Smooth muscle cell (in vitro differentiated cells): Measurements from ENCODE around the gene NRP2. TPM values are rescaled to one million over a fixed set of nuclear protein-coding genes. Genes with fewer than 3 reads are reported as not detected.
A peak's percentile ranks its signal among the peaks of the same experiment; 100 is the strongest.

ENCODE experiments used
- DNase-seq: peaks from one replicate; lab custom pipeline; 2025; ENCODE audit not compliant: unreplicated experiment; lab: John Stamatoyannopoulos, UW
- H2AFZ ChIP-seq: fragments of 200-600 bp; sonication (generic); 2 replicates; pipeline ENCODE4 v1.6.0; 2016; ENCODE audit warnings: antibody characterized with exemption, low read depth, mild to moderate bottlenecking
- H3F3A ChIP-seq: fragments of 200-600 bp; sonication (generic); 2 replicates; pipeline ENCODE4 v1.6.0; 2017; ENCODE audit warnings: antibody characterized with exemption, low read depth
- H3K27ac ChIP-seq: fragments of 200-600 bp; sonication (generic); 2 replicates; pipeline ENCODE4 v1.5.1; 2016; ENCODE audit warnings: low read depth, mild to moderate bottlenecking
- H3K27me3 ChIP-seq: fragments of 200-600 bp; sonication (generic); 2 replicates; pipeline ENCODE4 v1.6.1; 2016; ENCODE audit warnings: low read depth, mild to moderate bottlenecking
- H3K36me3 ChIP-seq: fragments of 200-600 bp; sonication (generic); 2 replicates; pipeline ENCODE4 v1.5.1; 2016; ENCODE audit warnings: low read depth
- H3K4me1 ChIP-seq: fragments of 200-600 bp; sonication (generic); 2 replicates; pipeline ENCODE4 v1.5.1; 2016; ENCODE audit warnings: low read depth
- H3K4me2 ChIP-seq: fragments of 200-600 bp; sonication (generic); 2 replicates; pipeline ENCODE4 v1.6.0; 2016; ENCODE audit warnings: mild to moderate bottlenecking
- H3K4me3 ChIP-seq: fragments of 200-600 bp; sonication (generic); 2 replicates; pipeline ENCODE4 v1.5.1; 2016; ENCODE audit warnings: mild to moderate bottlenecking
- H3K79me2 ChIP-seq: fragments of 200-600 bp; sonication (generic); 2 replicates; pipeline ENCODE4 v1.6.0; 2016; ENCODE audit warnings: low read depth, mild to moderate bottlenecking
- H3K9ac ChIP-seq: fragments of 200-600 bp; sonication (generic); 2 replicates; pipeline ENCODE4 v1.6.0; 2016; ENCODE audit warnings: low read depth
- H3K9me3 ChIP-seq: fragments of 200-600 bp; sonication (generic); replicated peaks from 2 replicates; pipeline ENCODE4 v1.5.1; 2016; ENCODE audit warnings: low read depth
- H4K20me1 ChIP-seq: fragments of 200-600 bp; sonication (generic); 2 replicates; pipeline ENCODE4 v1.6.0; 2016; ENCODE audit warnings: low read depth
- WGBS: methylation state at CpG from one replicate; pipeline ENCODE4 v1.1.7; 2016; ENCODE audit warnings: low lambda C conversion rate; 5-methylcytosine and 5-hydroxymethylcytosine counted together
- polyA plus RNA-seq: library from polyadenylated mRNA; unstranded; fragments of >200 nt; fragmentation: Nextera tagmentation; extraction: Ambion mirVana; gene quantifications from 2 replicates; pipeline ENCODE4 v1.2.1, GENCODE V29; 2016
- total RNA-seq: library from RNA; depleted of rRNA; stranded (reverse); fragments of >200 nt; gene quantifications from 2 replicates; pipeline ENCODE4 v1.2.3, GENCODE V29; 2014
- TF ChIP-seq, protein P1 (sequence below): fragments of 200-600 bp; sonication (generic); IDR thresholded peaks from 2 replicates; pipeline ENCODE4 v1.5.1; 2017; ENCODE audit warnings: borderline replicate concordance, mild to moderate bottlenecking, antibody characterized with exemption; ENCODE audit not compliant: insufficient read depth, poor library complexity, severe bottlenecking

NRP2 gene
- total and polyA plus RNA-seq, 2 experiments from 2014 or later: 58.4 to 96.1 TPM

GRCh38 chr2:205757271-205757670 is 75.0 kb downstream of the NRP2 start:
- Histone ChIP-seq H3K4me3 (no peak overlapping the region), H3K4me1 (no peaks in the 10 kb centered on the region), H2AFZ (no peak overlapping the region), H3K27me3 (no peaks in the 10 kb centered on the region), H3K79me2 (no peaks in the 10 kb centered on the region), H3K9me3 (no peaks in the 10 kb centered on the region), H3K27ac (peak overlapping the region; percentile 49), H3K4me2 (peak overlapping the region; percentile 36), H3K9ac (no peak overlapping the region), H4K20me1 (no peaks in the 10 kb centered on the region), H3F3A (peaks cover 12% of the 10 kb centered on the region), H3K36me3 (no peaks in the 10 kb centered on the region)
- DNase-seq: no peak
- TF ChIP-seq, protein P1, sequence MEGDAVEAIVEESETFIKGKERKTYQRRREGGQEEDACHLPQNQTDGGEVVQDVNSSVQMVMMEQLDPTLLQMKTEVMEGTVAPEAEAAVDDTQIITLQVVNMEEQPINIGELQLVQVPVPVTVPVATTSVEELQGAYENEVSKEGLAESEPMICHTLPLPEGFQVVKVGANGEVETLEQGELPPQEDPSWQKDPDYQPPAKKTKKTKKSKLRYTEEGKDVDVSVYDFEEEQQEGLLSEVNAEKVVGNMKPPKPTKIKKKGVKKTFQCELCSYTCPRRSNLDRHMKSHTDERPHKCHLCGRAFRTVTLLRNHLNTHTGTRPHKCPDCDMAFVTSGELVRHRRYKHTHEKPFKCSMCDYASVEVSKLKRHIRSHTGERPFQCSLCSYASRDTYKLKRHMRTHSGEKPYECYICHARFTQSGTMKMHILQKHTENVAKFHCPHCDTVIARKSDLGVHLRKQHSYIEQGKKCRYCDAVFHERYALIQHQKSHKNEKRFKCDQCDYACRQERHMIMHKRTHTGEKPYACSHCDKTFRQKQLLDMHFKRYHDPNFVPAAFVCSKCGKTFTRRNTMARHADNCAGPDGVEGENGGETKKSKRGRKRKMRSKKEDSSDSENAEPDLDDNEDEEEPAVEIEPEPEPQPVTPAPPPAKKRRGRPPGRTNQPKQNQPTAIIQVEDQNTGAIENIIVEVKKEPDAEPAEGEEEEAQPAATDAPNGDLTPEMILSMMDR: no peak
- WGBS: 79% methylated on average over 4 of the region's 4 CpGs

DNA sequence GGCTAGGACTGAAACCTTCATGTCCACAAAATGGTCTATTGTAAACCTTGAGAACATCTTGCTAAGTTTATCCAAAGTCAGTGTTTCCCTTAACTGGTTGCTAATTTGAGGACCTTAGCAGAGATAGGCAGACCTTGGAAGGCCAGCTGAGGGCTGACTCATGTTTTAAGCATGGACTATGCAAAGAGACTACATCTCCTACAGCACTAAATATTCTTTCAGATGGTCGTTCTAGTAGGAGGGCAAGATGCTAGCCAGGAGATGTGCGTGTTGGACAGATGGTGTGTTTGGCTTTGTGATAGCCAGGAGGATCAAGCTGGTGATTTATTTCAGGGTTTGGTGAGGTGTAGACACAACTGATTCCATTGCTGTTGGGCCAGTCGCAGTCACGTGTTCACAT is 75.8 kb downstream of the NRP2 start:
- Histone ChIP-seq H3K27ac (peak overlapping the region; percentile 49), H3F3A (peaks cover 12% of the 10 kb centered on the region), H4K20me1 (no peaks in the 10 kb centered on the region), H2AFZ (no peak overlapping the region), H3K4me1 (no peaks in the 10 kb centered on the region), H3K27me3 (no peaks in the 10 kb centered on the region), H3K9me3 (no peaks in the 10 kb centered on the region), H3K36me3 (no peaks in the 10 kb centered on the region), H3K4me2 (peak overlapping the region; percentile 36), H3K79me2 (no peaks in the 10 kb centered on the region), H3K9ac (no peak overlapping the region), H3K4me3 (no peak overlapping the region)
- DNase-seq: no peak
- TF ChIP-seq, protein P1: no peak
- 43% methylated on average over 4 of the region's 4 CpGs for WGBS

GRCh38 chr2:205758500-205758899 is 76.2 kb downstream of the NRP2 start:
- no peak overlapping the region for H3K4me3 ChIP-seq
- no peaks in the 10 kb centered on the region for H4K20me1 ChIP-seq
- H3K4me2 ChIP-seq: no peak overlapping the region
- 86% methylated on average over 5 of the region's 5 CpGs for WGBS
- no peak overlapping the region for H3K9ac ChIP-seq
- no peaks in the 10 kb centered on the region for H3K27me3 ChIP-seq
- H3K4me1 ChIP-seq: no peaks in the 10 kb centered on the region
- H3K79me2 ChIP-seq: no peaks in the 10 kb centered on the region
- peaks cover 12% of the 10 kb centered on the region for H3F3A ChIP-seq
- H3K9me3 ChIP-seq: no peaks in the 10 kb centered on the region
- no peak for DNase-seq
- no peak overlapping the region for H2AFZ ChIP-seq
- TF ChIP-seq, protein P1: no peak
- H3K27ac ChIP-seq: peak overlapping the region; percentile 49
- no peaks in the 10 kb centered on the region for H3K36me3 ChIP-seq

DNA sequence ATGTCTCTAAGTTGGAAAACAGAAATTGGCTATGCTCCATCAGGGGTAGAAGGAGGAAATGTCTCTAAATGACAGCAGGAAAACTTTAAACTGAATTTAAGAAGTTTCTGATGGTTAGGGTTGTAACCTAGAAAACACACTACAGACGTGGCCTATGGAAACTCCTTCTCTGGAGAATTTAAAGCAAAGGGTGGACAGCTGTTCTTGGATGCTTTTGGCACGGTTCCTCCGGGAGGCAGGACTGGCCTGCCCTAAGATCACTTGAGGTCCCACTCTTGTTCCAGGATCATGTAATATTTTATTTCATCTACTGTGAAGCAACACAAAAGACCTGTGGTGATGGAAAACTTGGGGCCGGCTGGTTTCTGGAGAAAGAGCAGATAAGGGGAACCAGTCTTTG is 77.0 kb downstream of the NRP2 start:
- Histone ChIP-seq H3K4me3 (no peak overlapping the region), H3K4me2 (no peak overlapping the region), H3F3A (peaks cover 12% of the 10 kb centered on the region), H3K36me3 (no peaks in the 10 kb centered on the region), H3K27me3 (no peaks in the 10 kb centered on the region), H3K9ac (no peak overlapping the region), H3K27ac (no peak overlapping the region), H2AFZ (no peak overlapping the region), H3K79me2 (no peaks in the 10 kb centered on the region), H3K9me3 (no peaks in the 10 kb centered on the region), H3K4me1 (no peaks in the 10 kb centered on the region), H4K20me1 (no peaks in the 10 kb centered on the region)
- 92% methylated on average over 4 of the region's 4 CpGs for WGBS
- no peak for DNase-seq
- TF ChIP-seq, protein P1: no peak
